Left renal pelvis (tissue), 4 donors: ENCODE data around the gene SOX9. TPM values are rescaled to one million over a fixed set of nuclear protein-coding genes. Genes with fewer than 3 reads are reported as not detected.

Source experiments
- DNase-seq, 4 donors: peaks; one replicate each; pipeline ENCODE4 v3.0.0-alpha.2; 2013; ENCODE audit warnings: low read depth in 4 of 4, low spot score in 3 of 4
- polyA plus RNA-seq, 4 donors: library from polyadenylated mRNA; unstranded; fragments of 120-200 nt; gene quantifications; one replicate each; pipeline ENCODE4 v1.2.1, GENCODE V29; 2013; ENCODE audit not compliant: insufficient read length in 4 of 4

SOX9 gene
- polyA plus RNA-seq, 4 donors = 17.5 to 24.5 (median 19.0) TPM

- DNase-seq = no peak
These were observed 31.6 kb downstream of the SOX9 start for GRCh38 chr17:72152387-72152929.

DNA sequence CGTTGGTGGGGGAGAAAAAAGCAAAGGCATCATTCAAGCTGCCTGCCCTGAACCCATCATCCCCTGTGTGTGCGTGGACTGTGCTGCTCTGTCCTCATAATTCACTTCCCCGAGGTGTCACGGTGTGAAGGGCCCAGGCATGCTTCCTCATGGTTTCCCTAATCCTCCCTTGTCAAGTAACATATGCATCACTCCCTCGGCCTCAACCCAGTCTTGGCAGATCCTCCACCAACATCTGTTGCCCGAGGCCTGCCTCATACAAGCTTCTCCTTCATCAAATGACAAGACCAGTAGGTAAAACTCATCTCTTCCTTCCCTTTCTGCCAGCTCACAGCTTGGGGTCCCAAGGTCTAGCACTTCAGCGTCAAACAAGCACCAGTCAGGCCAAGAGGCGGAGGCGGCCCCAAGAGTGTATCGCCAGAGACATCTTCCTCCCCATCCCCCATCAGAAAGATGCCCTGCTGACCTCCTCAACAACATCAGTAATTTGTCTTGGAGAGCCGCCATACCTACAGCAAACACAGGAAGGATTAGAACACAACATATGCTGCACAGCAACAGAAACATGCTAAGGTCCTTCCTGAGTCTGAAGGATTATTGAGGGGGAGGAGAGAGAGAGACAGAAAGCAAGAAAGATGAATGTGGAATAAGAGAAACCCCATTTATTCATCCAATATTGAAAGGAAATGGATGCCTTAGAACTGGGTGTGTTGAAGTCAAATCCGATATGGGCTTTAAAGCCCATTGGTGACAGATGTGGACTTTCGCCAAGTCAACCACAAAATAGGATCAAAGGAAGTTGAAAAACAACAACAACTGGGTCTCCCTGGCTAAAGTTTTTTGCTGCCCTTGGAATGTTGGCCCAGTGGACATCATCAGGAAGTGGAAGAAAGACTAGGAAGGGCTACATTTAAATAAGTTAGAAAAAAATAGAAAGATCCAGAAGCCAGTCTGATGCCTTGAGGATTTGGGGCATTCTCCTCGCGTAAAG is 38.4 kb downstream of the SOX9 start:
- no peak for DNase-seq

DNA sequence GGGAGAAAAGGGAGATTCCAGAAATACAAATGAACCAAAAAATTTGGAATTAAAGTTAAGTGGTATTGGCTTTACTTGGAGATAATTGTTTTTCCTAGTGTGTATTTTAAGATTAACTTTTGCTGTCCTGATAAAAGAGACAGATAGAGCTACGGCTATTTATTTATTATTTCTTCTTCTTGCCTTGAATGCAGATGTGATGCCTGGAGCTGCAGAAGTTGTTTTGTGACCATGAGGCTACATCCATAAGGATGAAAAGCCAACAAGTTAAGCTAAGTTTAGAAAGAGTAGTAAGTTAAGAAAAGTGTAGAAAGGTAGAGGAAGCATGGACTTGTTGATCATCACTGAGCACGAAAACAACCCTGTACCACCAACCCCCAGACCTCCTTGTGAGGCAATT is 41.7 kb downstream of the SOX9 start:
- DNase-seq = no peak

DNA sequence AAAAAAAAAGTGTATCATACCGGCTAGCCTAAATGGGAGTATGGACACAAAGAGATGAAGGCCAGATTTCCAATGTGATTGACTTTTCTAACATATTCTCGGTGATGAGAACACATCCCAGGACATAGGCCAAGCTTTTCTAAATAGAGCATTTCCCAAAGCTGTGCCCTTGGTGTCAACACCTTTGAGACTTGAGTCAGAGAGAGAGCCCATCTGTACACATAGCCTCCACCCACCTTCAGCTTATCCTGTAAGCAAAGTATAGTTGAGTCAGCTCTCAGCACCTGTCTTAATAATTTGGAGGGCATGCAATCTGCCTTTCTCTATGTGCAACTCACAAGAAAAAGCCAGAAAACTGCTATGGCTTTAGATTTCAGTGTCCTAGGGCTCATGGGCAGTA is 42.7 kb downstream of the SOX9 start:
- no peak for DNase-seq

GRCh38 chr17:72164158-72164739 is 43.4 kb downstream of the SOX9 start:
- no peak for DNase-seq

DNA sequence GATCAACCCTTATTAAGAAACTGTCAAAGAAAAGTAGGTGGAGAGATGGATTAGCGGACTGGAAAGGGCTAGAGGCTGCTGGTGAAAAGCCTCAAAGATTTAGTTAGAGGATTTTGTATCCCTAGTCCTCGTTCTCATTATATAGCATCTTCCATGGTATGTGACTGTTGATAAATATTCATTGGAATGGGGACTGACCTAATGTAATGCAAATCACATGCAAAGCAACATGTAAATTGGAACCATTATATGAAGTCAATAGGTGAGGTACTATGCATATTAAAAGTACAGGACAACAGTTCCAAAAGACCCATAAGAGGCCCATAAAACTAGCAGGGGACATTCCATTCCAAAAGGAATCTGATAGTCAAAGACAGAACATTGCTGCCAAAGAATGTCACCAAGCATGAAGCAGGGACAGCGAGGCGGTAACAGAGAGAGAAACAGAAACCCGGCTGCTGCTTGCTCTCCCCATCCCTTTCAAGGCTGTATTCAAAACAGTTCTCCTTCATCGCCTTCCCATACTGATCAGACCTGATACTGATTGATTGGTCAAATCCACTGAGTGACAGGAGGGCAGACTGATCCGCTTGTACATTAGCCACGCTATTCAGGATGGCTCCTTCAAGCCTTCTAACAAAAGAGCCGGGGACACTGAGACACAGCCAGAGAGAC is 44.5 kb downstream of the SOX9 start:
- DNase-seq = no peak

DNA sequence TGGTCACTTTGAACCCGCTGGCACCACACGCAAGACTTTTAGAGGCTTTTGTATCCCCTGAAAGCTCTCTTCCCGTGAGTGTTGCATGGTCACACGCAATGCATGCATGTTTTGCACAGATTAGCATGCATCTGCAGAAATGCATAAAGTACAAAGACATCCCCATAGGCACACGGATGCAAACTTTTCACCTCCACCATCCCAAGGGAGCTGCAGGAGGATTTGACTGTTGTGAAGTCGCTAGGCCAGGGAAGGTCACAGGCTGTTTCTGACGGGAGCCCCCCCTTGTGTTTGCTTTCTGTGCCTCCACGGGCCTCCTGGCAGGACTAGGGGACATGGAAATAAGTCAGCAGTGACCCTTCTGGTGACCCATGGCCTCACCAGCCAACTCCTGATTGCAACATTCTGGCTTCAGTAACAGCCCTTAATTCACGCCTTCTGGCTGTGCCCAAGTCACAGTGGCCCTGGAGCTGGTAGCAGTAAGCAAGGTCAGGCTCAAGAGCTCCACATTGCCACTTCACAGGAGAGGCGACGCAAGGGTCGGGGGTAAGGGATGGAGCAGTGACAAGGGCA is 45.1 kb downstream of the SOX9 start:
- DNase-seq = no peak

DNA sequence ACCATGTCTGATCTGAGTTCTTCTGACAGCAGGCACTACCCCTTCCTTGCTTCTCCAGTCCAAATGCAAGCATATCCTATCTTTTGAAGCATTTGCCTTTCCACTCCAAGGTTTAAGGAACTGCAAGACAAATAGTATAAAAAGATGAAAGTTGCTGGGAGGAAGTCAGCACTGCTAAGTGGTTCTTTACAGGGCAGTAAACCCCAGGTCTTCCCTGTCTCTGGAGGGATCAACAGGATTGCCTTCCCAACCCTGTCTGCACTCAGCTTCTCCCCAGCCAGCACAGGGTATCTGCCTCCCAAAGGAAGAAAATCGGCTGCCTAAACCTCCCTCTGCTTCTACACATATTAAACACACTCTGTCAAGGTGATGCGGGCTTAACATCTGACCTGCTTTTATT is 46.8 kb downstream of the SOX9 start:
- no peak for DNase-seq

- DNase-seq = no peak
These were observed 49.0 kb downstream of the SOX9 start for GRCh38 chr17:72169823-72170222.

DNA sequence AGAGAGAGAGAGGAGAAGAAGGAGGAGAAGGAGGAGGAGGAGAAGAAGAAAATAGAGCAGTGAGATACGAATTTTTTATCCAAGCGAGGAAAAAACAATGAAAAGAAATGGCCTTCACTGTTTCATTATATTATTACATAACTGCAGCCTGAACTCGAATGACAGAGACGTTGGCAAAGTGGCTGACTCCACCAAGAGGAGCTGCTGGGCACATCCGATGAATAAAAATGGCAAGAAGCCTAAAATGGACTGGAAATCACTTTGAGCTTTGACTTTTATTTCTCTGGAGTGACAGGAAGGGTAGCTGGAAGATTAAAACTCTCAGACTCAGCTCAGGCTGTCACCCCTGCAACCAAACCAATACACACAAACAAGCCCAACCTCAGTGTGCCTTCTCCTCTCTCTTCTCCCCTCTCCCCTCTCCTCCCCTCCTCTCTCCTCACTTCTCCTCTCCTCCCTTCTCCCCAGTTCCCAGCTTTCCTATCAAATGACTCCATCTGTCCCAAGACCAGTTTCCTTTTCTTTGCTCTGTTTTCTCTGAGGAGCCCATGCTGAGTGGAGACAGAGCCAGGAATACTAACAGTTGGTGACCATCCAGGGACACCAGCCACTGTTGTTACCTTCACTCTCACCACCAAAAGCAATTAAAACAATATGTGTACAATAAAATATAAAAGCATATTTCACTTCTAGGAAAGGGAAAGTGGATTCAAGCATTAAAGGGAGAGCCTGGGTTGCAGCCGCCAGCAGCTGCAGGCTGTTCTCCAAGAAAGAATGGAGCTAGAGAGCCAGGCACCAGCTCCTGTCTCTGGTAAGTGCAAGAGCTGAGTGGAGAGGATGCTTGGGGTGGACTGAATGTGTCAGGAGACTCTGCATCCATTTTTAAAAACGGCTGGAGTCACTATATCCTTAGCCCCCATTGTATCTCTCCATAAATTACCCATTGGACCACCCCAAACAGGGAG is 51.2 kb downstream of the SOX9 start:
- DNase-seq = no peak

DNA sequence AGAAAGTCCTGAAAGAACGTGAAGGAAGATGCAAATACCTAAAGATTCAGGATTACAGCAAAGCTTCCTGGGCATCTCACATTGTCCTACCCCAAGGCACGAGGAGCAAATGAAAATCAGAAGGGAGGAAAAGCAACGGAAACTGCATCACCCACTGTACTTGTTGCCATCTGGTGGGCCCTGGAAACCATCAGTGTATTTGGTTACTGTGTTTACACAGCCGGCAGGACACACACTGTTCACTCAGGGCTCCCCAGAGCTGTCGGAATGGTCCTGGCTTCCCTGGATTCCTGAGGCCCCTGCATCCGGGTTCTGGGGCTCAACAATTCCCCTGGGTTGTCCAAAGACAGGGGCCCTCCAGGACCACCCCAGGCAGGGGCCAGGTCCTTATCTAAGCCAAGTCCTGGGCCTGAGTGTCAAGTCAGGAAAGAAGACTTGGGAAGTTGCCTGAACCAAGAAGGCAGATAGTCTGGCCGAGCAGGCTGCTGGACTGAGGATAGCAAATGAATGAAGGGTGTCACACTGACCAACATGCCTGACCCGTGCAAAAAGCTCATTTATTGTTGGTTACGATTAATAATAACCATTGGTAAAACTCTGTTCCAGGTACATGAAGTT is 52.8 kb downstream of the SOX9 start:
- no peak for DNase-seq

GRCh38 chr17:72175263-72175662 is 54.4 kb downstream of the SOX9 start:
- DNase-seq = no peak
